PC-9 (cell line): ENCODE data around the gene TM4SF1. TPM values are rescaled to one million over a fixed set of nuclear protein-coding genes. Genes with fewer than 3 reads are reported as not detected.

ENCODE experiments used
- BruUV-seq: library from RNA; stranded (reverse); fragments of 400-500 nt; replicated peaks from 2 replicates; lab custom pipeline; 2021; lab: Mats Ljungman, UMichigan
- CTCF ChIA-PET: fragments of 300-600 bp; sonication (Branson Sonifier 250); formaldehyde crosslinking; loops from one replicate; lab custom pipeline; 2022; ENCODE audit warnings: antibody characterized with exemption; lab: Charles Lee
- POLR2A ChIA-PET: fragments of 300-600 bp; sonication (Branson Sonifier 250); formaldehyde crosslinking; loops from one replicate; lab custom pipeline; 2022; ENCODE audit warnings: antibody characterized with exemption; ENCODE audit not compliant: unreplicated experiment; lab: Charles Lee
- DNase-seq, 2 experiments: peaks; one replicate each; pipeline versions ENCODE4 v3.0.0 to v3.0.0-alpha.2; 2015 to 2022; ENCODE audit warnings: mixed read lengths in 1 of 2
- H2AFZ ChIP-seq: fragments of 200-600 bp; sonication (generic); 2 replicates; pipeline ENCODE4 v1.8.1; 2017; ENCODE audit warnings: antibody characterized with exemption
- H3F3A ChIP-seq: fragments of 200-600 bp; sonication (generic); 2 replicates; pipeline ENCODE4 v1.8.1; 2017; ENCODE audit warnings: antibody characterized with exemption, mild to moderate bottlenecking, low read depth; ENCODE audit not compliant: insufficient read depth
- H3K27ac ChIP-seq: fragments of 200-600 bp; sonication (generic); 2 replicates; pipeline ENCODE4 v1.6.1; 2016; ENCODE audit warnings: mixed run types
- H3K27me3 ChIP-seq: fragments of 200-600 bp; sonication (generic); 2 replicates; pipeline ENCODE4 v1.6.1; 2016; ENCODE audit warnings: low read depth, mixed run types; ENCODE audit not compliant: insufficient read depth
- H3K36me3 ChIP-seq: fragments of 200-600 bp; sonication (generic); 2 replicates; pipeline ENCODE4 v1.6.1; 2016; ENCODE audit warnings: low read depth, mixed run types
- H3K4me1 ChIP-seq: fragments of 200-600 bp; sonication (generic); replicated peaks from 2 replicates; pipeline ENCODE4 v1.6.1; 2016; ENCODE audit warnings: mixed run types; ENCODE audit not compliant: insufficient read depth
- H3K4me2 ChIP-seq: fragments of 200-600 bp; sonication (generic); 2 replicates; pipeline ENCODE4 v1.6.1; 2017; ENCODE audit warnings: mixed run types
- H3K4me3 ChIP-seq: fragments of 200-600 bp; sonication (generic); 2 replicates; pipeline ENCODE4 v1.6.1; 2016; ENCODE audit warnings: mixed run types
- H3K79me2 ChIP-seq: fragments of 200-600 bp; sonication (generic); 2 replicates; pipeline ENCODE4 v1.6.1; 2017; ENCODE audit warnings: low read depth, mixed run types
- H3K9me2 ChIP-seq: fragments of 200-600 bp; sonication (generic); 2 replicates; pipeline ENCODE4 v1.8.1; 2017; ENCODE audit warnings: mild to moderate bottlenecking; ENCODE audit not compliant: insufficient read depth
- H3K9me3 ChIP-seq: fragments of 200-600 bp; sonication (generic); 2 replicates; pipeline ENCODE4 v1.8.1; 2016; ENCODE audit warnings: low read depth; ENCODE audit not compliant: insufficient read depth
- H4K20me1 ChIP-seq: fragments of 200-600 bp; sonication (generic); 2 replicates; pipeline ENCODE4 v1.8.1; 2017; ENCODE audit not compliant: insufficient read depth
- CTCF ChIP-seq: fragments of 200-600 bp; sonication (generic); conservative IDR thresholded peaks from 2 replicates; pipeline ENCODE4 v1.6.1; 2017; ENCODE audit warnings: mixed run types, antibody characterized with exemption, mild to moderate bottlenecking, moderate library complexity
- EZH2 ChIP-seq: fragments of 200-600 bp; sonication (generic); IDR thresholded peaks from 2 replicates; pipeline ENCODE4 v1.8.0; 2017; ENCODE audit warnings: antibody characterized with exemption, low read depth
- intact Hi-C: fragments of 100-400 bp; cut with micrococcal nuclease; formaldehyde crosslinking; loops from one replicate; pipeline ENCODE4 v1.10.0; 2022; ENCODE audit not compliant: unreplicated experiment
- total RNA-seq: library from RNA; stranded (reverse); gene quantifications from 2 replicates; pipeline ENCODE4 v1.2.3, GENCODE V29; 2021

The TM4SF1 gene
- total RNA-seq, 1 experiment from 2014 or later: 146 TPM

- Histone ChIP-seq H3K36me3 (no peaks in the 10 kb centered on the region), H2AFZ (no peak overlapping the region), H3K27ac (no peak overlapping the region), H3K27me3 (no peaks in the 10 kb centered on the region), H3F3A (no peaks in the 10 kb centered on the region), H3K79me2 (no peaks in the 10 kb centered on the region), H3K4me1 (peaks cover 13% of the 10 kb centered on the region), H4K20me1 (no peaks in the 10 kb centered on the region), H3K9me2 (no peaks in the 10 kb centered on the region), H3K4me3 (no peak overlapping the region), H3K9me3 (no peaks in the 10 kb centered on the region), H3K4me2 (no peak overlapping the region)
- no TSS peak for BruUV-seq
- no peak for TF ChIP-seq CTCF
- no peak for TF ChIP-seq EZH2
- ChIA-PET CTCF (no interaction called here), POLR2A (no interaction called here)
- intact Hi-C loops: no loop called here
- DNase-seq: no peak
These were observed 56.3 kb downstream of the TM4SF1 start for GRCh38 chr3:149321136-149321535.

GRCh38 chr3:149319750-149320149, 57.7 kb downstream of the TM4SF1 start:
- Histone ChIP-seq H3K4me3 (no peak overlapping the region), H3K79me2 (no peaks in the 10 kb centered on the region), H3K4me1 (peaks cover 26% of the 10 kb centered on the region), H3K9me2 (no peaks in the 10 kb centered on the region), H3F3A (peaks cover 5% of the 10 kb centered on the region), H3K36me3 (no peaks in the 10 kb centered on the region), H3K4me2 (no peak overlapping the region), H3K9me3 (no peaks in the 10 kb centered on the region), H3K27ac (no peak overlapping the region), H3K27me3 (no peaks in the 10 kb centered on the region), H4K20me1 (no peaks in the 10 kb centered on the region), H2AFZ (no peak overlapping the region)
- no peak for DNase-seq
- POLR2A ChIA-PET: no interaction called here
- intact Hi-C loops: no loop called here
- TF ChIP-seq EZH2 (no peak), CTCF (no peak)
- no TSS peak for BruUV-seq
- CTCF ChIA-PET: no interaction called here

Other genes starting within 250 kb of the TM4SF1 start
- 33.4 and 36.7 TPM in 2 replicates for gene HPS3, start 248.0 kb downstream of the TM4SF1 start, total RNA-seq
- gene CP, start 155.8 kb downstream of the TM4SF1 start, total RNA-seq: 0.28 TPM in 1 of 2 replicates, not detected in the other
- not detected in 2 replicates for gene TM4SF18, start 44.0 kb downstream of the TM4SF1 start, total RNA-seq
- not detected in 2 replicates for gene TM4SF4, start 97.0 kb upstream of the TM4SF1 start, total RNA-seq